ENCODE measurements around the gene HIGD1A.
"Not testable (repeated sequence)": the region's sequence is repeated elsewhere in the genome, so short reads cannot be mapped to it uniquely, and the experiment has no call there.

The HIGD1A gene

GRCh38 chr3:42829083-42829627, 24.9 kb upstream of the HIGD1A start:
- DNase-seq, result no peak

GRCh38 chr3:42827654-42828053, 23.4 kb upstream of the HIGD1A start:
- no peak for DNase-seq

- DNase-seq, result no peak
These were observed 22.7 kb upstream of the HIGD1A start for GRCh38 chr3:42827023-42827422.

- no peak for DNase-seq
These were observed 21.9 kb upstream of the HIGD1A start for GRCh38 chr3:42826141-42826540.

GRCh38 chr3:42823351-42823750, 19.1 kb upstream of the HIGD1A start:
- DNase-seq, result no peak

- DNase-seq, result no peak
These were observed 18.5 kb upstream of the HIGD1A start for GRCh38 chr3:42822828-42823227.

- DNase-seq, result no peak
These were observed 16.4 kb upstream of the HIGD1A start for GRCh38 chr3:42820746-42821051.

- no peak for DNase-seq
These were observed 15.2 kb upstream of the HIGD1A start for GRCh38 chr3:42819351-42819965.

GRCh38 chr3:42815826-42816225, 11.5 kb upstream of the HIGD1A start:
- DNase-seq, result no peak

GRCh38 chr3:42814914-42815507, 10.7 kb upstream of the HIGD1A start:
- no peak for DNase-seq

- no peak for DNase-seq
These were observed 10.0 kb upstream of the HIGD1A start for GRCh38 chr3:42814246-42814645.

- DNase-seq, result not testable (repeated sequence)
These were observed 7.0 kb upstream of the HIGD1A start for GRCh38 chr3:42811118-42811883.

GRCh38 chr3:42810706-42811105, 6.4 kb upstream of the HIGD1A start:
- not testable (repeated sequence) for DNase-seq

GRCh38 chr3:42809202-42809601, 4.9 kb upstream of the HIGD1A start, which contains the start of gene ACKR2:
TSS of gene ACKR2 (plus strand) at chr3:42809445. CDS start at chr3:42864503, 55,058 bp downstream.
- DNase-seq, result no peak

GRCh38 chr3:42807929-42808328, 3.6 kb upstream of the HIGD1A start:
- DNase-seq, result no peak

- DNase-seq, result no peak
These were observed 991 bp upstream of the HIGD1A start for GRCh38 chr3:42805141-42805821.

- DNase-seq, result no peak
These were observed 492 bp upstream of the HIGD1A start for GRCh38 chr3:42804831-42805132.

- DNase-seq, result no peak
These were observed 730 bp downstream of the HIGD1A start for GRCh38 chr3:42803414-42804105.

- DNase-seq, result no peak
These were observed 1.3 kb downstream of the HIGD1A start for GRCh38 chr3:42802876-42803413.

- DNase-seq, result no peak
These were observed 2.5 kb downstream of the HIGD1A start for GRCh38 chr3:42801784-42802183.

- DNase-seq, result no peak
These were observed 3.2 kb downstream of the HIGD1A start for GRCh38 chr3:42801048-42801620.

GRCh38 chr3:42800251-42800650, 4.0 kb downstream of the HIGD1A start:
- no peak for DNase-seq
